ENCODE data around the gene RRP1B.
"Not testable (repeated sequence)": the region's sequence is repeated elsewhere in the genome, so short reads cannot be mapped to it uniquely, and the experiment has no call there.

The RRP1B gene, protein sequence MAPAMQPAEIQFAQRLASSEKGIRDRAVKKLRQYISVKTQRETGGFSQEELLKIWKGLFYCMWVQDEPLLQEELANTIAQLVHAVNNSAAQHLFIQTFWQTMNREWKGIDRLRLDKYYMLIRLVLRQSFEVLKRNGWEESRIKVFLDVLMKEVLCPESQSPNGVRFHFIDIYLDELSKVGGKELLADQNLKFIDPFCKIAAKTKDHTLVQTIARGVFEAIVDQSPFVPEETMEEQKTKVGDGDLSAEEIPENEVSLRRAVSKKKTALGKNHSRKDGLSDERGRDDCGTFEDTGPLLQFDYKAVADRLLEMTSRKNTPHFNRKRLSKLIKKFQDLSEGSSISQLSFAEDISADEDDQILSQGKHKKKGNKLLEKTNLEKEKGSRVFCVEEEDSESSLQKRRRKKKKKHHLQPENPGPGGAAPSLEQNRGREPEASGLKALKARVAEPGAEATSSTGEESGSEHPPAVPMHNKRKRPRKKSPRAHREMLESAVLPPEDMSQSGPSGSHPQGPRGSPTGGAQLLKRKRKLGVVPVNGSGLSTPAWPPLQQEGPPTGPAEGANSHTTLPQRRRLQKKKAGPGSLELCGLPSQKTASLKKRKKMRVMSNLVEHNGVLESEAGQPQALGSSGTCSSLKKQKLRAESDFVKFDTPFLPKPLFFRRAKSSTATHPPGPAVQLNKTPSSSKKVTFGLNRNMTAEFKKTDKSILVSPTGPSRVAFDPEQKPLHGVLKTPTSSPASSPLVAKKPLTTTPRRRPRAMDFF

DNA sequence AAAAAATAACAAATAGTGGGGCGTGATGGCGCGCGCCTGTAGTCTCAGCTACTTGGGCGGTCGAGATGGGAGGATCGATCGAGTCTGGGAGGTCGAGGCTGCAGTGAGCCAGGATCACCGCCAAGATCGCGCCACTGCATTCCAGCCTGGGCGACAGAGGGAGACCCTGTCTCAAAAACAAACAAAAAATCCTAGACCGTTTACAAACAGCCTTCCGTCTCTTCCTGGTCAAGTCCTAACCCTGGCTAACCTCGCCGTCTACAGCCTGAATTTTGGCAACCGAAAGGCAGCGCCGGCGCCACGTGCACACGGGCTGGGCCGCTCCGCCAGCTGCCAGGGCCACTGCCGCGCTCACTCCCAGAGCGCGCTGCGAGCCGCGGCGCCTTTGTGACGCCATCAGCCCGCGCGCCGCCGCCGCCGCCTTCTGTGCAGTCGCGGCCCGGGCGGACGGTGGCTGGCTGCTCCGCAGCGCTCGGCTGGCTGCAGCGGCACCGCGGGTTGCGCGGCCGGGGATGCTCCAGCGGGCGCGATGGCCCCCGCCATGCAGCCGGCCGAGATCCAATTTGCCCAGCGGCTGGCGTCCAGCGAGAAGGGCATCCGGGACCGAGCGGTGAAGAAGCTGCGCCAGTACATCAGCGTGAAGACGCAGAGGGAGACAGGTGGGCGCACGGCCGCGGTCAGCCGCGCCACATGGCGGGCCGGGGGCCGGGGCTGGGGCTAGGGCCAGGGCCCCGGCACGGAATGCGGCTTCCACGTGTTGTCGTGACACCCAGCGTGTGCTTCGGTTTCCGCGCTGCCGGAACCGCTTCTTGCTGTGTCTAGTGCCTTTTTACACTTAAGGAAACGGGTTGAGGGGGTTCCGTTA, at the start of gene RRP1B, which contains the start of gene HSF2BP:
RRP1B (plus strand) TSS at position 425 of the 865 bp plus-strand sequence; CDS start at position 530, 105 bp downstream.
HSF2BP (minus strand) TSS at position 353 of the 865 bp plus-strand sequence. CDS start 1,392 bp downstream, outside the sequence.
- peak; percentile 74 to 83 for DNase-seq

DNA sequence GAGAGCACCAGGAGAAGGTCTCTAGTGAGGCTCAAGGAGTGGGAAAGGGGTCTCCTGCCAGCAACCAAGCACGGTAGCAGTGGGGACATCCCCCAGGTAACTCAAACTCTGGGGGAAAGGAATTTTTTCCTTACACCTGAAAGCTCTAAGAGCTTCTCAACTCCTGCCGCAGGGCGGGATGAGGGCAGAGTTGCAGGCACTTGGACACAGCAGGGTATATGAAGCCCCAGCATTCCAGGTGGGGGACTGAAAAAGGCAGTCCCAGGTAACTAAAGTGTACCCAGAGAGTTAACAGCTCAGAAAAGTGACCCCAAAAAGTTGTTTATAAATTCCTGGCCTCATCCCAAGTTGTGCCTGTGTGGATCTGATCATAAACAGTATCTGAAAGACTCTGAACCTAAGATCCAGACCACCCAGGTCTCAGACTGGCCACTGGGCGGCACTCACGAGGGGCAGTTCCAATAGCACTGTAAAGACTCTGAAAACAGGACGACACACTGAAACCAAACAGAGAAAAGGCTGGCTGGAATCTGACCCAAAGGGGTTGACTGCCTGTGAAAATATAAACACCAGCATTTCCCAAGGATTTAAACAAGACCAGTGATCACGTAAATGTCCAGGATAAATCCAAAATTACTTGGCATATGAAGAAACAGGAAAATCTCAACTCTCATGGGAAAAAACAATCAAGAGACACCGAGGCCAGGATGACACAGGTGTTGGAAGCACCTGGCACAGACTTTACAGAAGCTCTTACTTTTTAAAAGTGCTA, 47.6 kb upstream of the RRP1B start:
- peak in 1 of 2 donors; percentile 67 for DNase-seq

DNA sequence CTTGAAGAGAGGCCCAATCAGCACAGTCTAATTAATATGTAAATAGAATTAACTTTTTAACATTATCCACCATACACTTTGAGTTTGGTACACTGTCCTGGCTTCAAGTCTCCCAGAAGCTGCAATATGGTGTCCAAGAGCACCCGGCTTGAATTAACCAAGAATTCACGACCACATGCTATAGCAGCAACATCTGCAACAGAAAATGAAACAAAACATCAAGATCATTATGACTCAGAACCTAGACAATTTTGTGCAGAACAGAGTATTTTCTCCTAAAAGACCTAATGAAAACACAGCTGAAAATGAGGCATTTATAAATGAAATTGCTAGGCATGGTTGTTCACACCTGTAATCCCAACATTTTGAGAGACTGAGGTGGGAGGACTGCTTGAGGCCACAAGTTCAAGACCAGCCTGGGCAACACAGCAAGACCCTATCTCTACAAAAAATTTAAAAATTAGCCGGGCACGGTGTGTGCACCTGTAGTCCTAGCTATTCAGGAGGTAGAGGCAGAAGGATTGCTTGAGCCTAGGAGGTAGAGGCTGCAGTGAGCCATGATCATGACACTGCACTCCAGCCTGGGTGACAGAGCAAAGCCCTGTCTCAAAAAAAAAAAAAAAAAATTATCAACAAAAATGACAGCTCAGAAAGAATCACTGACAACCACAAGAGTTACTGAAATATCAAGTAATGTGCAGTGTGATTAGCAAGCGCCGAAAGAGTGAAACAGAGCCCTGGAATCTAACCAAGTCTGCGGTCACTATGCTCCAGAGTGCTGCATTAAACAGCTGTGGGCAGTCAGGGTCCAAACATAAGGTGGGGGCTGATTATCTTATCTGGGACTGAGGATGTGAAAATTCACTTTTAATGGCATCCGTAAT, 45.4 kb upstream of the RRP1B start:
- peak in 1 of 2 donors; percentile 25 for DNase-seq

DNA sequence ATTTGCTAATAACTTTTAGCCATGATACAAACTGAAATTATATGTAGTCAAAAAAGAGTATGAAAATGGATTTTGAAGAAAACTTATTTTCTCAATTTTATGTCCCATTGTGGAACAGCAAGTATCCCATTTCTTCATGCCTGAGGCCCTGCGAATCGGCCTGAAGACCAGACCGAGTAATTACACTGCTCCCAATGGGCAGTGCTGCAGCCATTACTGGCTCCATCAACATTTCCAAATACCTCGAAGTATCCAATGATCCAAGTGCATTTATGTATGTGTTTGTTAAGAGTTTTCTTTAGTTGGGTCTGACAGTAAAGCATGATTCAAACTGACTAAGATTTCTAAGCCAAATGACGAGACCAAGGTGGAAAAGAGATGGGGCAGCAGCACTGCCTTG, 44.5 kb upstream of the RRP1B start:
- no peak for DNase-seq

DNA sequence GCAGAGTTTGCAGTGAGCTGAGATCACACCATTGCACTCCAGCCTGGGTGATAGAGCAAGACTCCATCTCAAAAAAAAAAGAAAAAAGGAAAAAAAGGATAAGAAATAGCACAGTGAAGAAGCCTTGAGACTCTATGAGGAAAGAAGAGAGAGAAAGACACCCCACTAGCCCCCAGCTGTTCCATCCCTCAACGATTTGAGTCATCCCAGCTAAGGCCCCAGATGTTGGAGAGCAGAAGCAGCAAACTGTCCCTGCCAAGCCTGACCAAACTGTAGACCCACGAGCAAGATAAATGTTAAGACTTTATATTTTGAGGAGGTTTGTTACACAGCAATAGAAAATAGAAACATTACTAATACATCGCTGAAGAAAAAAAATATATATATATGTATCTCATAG, 42.5 kb upstream of the RRP1B start:
- not testable (repeated sequence) for DNase-seq

DNA sequence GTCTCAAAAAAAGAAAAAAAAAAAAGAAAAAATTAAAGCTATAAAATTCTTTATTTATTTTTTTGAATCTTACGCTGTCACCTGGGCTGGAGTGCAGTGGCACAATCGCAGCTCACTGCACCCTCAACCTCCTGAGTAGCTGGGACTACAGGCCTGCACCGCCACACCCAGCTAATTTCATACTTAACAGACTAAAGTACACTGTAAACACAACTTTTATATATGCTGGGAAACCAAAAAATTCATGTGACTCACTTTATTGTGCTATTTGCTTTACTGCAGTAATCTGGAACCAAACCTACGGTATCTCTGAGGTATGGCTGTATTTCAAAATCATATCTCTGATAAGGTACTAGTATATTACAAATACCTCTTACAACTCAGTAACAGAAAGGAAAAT, 40.4 kb upstream of the RRP1B start:
- no peak for DNase-seq

DNA sequence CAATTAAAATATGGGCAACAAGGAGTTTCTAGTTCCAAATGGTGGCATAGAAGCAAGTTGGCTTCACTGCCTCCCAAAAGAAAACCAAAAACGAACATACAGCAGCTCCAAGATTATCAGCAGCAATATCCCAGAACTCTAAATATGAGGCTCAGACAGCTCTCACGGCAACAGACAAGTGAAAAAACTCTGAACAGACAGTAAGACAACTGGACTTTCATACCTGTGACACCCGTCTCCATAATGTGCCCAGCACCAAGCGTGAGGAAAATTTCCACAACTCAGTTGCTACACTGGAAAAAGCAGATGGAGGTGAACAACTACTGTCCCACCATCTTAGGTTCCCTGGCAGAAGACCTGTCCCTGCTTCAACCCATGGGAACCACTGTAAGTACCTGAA, 40.0 kb upstream of the RRP1B start:
- DNase-seq = no peak

DNA sequence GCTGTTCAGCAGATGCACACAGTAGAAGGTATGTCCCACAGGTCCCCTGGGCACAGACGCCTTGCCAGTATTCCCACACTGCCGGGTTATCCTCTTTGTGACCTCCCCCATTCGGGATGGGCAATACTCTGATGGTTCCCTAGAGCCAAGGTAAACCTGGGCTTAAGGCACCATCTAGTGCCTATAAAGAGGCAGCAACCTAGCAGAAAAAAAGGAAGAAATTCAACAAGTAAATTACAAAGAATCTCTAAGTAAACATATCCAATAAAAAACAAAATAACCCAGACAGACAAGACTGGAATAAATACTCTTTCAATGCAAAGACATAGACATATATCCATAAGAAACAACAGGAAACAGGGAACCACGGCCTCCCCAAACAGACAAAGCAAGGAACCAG, 39.5 kb upstream of the RRP1B start:
- DNase-seq = no peak

DNA sequence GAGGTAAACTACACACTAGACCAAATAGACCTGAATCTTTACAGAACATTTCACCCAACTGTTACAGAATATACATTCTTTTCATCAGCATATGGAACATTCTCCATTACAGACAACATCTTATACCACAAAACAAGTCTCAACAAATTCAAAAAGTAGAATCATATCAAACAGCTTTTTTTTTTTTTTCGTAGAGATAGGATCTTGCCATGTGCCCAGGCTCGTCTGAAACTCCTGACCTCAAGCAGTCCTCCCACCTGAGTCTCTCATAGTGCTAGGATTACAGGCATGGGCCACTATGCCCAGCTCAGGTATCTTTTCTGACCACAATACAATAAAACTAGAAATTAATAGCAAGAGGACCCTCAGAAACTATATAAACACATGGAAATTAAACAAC, 36.6 kb upstream of the RRP1B start:
- no peak for DNase-seq

DNA sequence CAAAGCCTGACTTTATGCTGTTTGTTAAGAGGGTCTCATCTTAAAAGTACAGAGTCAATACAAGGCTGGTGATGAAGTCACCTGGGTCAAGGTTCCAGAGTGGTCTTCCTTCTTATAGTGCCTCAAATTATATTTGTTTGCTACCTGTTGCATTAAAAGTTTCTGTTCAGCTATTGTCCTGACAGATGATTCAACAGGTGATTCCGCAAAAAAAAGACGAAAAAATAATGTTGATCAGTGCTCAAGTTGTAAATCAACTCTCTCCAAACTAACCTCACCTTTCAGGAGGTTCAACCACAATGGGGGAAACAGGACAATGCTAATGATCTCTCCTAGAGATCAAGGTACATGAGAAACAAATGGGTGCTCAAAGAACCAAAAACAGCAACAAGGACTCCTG, 35.8 kb upstream of the RRP1B start:
- no peak for DNase-seq

DNA sequence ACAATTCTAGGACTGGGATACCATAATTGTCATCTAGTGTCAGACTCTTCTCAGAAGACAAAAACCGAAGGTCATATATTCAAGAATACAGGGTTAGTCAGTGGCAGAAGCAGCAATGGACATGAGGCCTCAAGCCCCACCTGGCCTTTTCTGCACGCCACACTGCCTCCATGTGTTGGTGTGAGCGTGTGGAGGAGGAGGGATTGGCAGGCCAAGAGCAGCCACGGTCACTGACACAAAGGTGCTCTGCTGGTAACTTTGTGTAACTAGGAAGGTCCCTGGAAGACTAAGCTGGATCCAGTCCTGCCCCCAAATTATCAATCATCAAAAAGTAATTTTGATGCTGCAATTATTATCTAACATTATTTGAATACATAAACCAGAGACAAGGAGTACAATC, 35.0 kb upstream of the RRP1B start:
- no peak for DNase-seq

DNA sequence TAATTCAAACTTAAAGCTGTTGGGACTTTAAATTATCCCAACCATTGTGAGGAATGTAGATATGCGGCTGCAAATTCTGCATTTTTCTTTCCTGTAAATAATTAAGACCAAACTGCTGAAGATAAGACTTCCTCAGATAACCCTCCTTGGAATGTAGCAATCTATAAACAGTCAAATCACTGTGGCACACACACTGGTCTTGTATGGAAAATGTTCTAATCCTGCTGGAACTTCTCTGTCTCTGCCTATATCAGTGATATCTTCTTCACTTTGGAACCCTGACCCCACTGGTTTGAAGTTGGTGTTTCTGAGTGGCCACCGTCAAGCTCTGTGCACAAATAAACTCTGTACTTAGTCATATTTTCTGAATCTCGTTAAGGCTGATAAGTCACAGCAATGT, 33.0 kb upstream of the RRP1B start:
- no peak for DNase-seq

DNA sequence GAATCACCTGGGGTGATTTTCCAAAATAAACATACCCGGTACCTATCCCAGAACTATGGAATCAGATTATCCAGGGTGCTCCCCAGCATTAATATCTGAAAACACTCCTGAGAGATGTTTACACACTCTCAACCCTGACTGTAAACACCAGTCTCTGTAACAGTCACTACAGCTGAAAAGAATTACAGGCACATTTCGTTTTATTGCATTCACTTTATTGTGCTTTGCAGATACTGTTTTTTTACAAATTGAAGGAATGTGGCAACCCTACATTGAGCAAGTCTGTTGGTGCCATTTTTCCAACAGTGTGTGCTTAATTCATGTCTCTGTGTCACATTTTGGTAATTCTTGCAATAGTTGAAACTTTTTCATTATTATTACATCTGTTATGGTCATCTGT, 31.8 kb upstream of the RRP1B start:
- no peak for DNase-seq

DNA sequence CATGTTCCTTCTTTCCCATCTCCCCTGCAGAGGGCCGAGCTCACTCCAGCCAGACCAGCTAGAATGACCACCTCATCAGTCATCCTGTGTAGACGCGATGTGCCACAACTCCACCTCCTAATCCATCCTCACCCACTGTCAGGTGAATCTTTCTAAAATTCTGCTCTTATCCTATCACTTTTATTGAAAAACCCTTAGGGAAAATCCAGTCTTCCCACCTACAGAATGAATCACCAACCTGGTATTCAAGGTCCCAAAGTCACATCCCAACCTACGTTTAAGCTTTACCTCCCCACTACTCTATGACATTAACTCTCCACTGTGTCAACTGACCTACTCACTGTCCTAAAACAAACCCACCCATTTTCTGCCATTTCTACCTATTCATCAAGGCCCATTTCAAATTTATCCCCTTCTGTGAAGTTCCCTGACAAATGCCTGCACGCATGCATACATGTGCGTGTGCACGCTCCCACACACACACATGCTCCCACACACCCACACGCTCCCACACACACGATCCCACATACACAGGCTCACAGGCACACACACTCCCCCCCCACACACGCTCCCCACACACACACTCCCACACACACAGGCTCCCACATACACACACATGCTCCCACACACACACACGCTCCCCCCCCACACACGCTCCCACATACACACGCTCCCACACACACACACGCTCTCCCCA, 27.8 kb upstream of the RRP1B start:
- DNase-seq = no peak

DNA sequence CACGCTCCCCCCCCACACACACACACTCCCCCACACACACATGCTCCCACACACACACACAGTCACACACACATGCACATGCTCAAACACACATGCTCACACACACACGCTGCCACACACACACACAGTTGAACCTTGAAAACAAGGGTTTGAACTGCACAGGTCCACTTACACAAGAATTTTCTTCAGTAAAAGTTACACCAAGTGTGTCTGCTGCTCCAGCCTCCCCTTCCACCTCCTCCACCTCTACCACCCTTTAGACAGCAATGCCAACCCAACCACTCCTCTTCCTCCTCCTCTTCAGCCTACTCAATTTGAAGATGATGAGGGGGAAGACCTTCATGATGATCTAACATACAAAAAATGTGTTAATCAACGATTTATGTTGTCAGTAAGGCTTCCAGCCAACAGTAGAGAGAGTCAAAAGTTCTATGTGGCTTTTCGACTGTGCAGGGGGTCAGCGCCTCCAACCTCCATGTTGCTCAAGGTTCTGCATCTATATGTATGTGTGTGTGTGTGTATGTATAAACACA, 26.9 kb upstream of the RRP1B start:
- DNase-seq = no peak

DNA sequence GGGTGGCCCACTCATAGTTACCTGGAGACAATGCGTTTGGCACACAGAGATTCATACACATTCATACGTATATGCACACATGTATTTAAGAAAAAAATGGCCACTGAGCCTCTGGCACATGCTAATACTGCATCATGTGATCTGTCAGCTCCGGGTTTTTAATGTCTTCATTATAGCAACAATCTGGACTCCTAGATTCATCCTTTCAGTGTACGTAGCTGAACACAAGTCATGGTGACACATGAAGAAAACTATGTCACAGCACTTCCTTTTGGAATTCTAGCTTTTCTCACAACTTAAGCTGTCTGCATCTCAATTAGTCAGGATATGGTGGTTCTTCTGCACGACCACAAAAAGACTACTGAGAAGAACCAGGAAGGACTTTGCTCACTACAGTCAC, 24.7 kb upstream of the RRP1B start:
- DNase-seq = no peak

DNA sequence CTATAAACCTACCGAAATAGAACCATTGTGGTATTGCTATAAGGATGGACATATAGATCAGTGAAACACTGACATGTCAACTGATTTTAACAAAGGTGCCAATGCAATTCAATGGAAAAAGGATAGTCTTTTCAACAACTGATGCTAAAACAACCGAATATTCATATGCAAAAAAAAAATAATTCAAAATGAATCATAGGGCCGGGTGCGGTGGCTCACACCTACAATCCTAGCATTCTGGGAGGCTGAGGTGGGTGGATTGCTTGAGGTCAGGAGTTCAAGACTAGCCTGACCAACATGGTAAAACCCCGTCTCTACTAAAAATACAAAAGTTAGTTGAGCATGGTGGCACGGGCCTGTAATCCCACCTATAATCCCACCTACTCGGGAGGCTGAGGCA, 23.9 kb upstream of the RRP1B start:
- no peak for DNase-seq

DNA sequence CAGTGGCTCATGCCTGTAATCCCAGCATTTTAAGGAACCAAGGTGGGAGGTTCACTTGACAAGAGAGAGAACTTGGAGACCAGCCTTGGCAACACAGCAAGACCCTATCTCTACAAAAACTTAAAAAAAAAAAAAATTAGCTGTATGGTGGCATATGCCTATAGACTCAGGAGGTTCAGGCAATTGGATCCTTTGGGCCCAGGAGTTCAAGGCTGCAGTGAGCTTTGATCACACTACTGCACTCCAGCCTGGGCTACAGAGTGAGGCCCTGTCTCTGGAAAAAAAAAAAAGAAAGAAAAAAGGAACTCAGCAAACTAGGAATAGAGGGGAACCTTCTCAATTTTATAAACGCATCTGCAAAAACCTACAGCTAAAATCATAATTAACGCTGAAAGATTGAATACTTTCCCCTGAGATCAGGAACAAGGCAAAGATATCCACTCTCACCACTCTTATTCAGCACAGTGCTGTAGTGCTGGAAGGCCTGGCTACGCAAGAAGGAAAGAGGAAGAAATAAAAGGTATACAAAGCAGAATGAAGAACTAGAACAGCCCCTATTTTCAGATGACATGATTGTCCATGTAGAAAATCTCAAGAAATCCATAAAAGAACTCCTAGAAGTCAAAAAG, 21.7 kb upstream of the RRP1B start:
- DNase-seq = no peak

DNA sequence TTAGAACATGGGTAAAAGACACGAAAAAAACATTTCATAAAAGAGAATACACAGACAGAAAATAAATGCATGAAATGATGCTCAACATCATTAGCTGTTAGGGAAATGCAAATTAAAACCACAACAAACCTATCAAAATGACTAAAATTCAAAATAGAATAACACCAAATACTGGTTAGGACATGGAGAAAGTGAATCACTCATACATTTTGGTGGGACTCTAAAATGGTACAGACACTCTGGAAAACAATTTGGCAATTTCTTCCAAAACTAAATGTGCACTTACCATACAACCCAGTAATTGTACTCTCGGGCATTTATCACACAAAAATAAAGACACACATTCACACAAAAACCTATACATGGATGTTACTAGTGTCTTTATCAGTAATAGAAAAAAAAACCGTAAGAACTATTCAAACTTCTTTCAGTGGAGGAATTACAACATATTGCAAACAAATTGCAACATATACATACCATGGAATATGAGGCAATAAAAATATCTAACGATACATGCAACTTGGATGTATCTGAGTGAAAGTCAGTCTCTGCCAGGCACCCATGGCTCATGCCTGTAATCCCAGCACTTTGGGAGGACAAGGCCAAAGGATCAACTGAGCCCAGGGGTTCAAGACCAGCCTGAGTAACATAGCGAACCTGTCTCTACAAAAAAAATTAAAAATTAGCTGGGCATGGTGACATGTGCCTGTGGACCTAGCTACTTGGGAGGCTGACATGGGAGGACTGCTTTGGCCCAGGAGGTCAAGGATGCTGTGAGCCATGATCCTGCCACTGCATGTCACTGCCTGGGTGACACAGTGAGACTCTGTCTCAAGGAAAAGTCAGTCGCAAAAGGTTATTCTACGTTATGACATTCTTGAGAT, 19.6 kb upstream of the RRP1B start:
- peak; percentile 49 to 56 for DNase-seq
